Neuron (in vitro differentiated cells): ENCODE measurements around the gene PRKCH.
"Not testable (repeated sequence)": the region's sequence is repeated elsewhere in the genome, so short reads cannot be mapped to it uniquely, and the experiment has no call there.

Source experiments
- H2AFZ ChIP-seq: one replicate; pipeline ENCODE4 v1.6.1; 2013; ENCODE audit warnings: low read depth, mild to moderate bottlenecking, inconsistent platforms, low read length, moderate library complexity
- H3K27me3 ChIP-seq: one replicate; pipeline ENCODE4 v1.6.1; 2013; ENCODE audit warnings: low read length; ENCODE audit not compliant: insufficient read depth
- H3K36me3 ChIP-seq: one replicate; pipeline ENCODE4 v1.6.1; 2013; ENCODE audit warnings: low read length; ENCODE audit not compliant: insufficient read depth
- H3K4me1 ChIP-seq: one replicate; pipeline ENCODE4 v1.6.1; 2013; ENCODE audit warnings: low read length; ENCODE audit not compliant: insufficient read depth
- H3K4me3 ChIP-seq: 2 replicates; pipeline ENCODE4 v1.5.1; 2013; ENCODE audit warnings: mild to moderate bottlenecking, low read length, moderate library complexity
- H3K9me3 ChIP-seq: one replicate; pipeline ENCODE4 v1.6.1; 2013; ENCODE audit warnings: low read length

The PRKCH gene

GRCh38 chr14:61460063-61460462 lies 138.7 kb downstream of the PRKCH start:
- Histone ChIP-seq H3K27me3 (peaks cover 2% of the 10 kb centered on the region), H3K9me3 (no peaks in the 10 kb centered on the region), H3K4me1 (no peaks in the 10 kb centered on the region), H2AFZ (no peak overlapping the region), H3K36me3 (no peaks in the 10 kb centered on the region), H3K4me3 (no peak overlapping the region)

DNA sequence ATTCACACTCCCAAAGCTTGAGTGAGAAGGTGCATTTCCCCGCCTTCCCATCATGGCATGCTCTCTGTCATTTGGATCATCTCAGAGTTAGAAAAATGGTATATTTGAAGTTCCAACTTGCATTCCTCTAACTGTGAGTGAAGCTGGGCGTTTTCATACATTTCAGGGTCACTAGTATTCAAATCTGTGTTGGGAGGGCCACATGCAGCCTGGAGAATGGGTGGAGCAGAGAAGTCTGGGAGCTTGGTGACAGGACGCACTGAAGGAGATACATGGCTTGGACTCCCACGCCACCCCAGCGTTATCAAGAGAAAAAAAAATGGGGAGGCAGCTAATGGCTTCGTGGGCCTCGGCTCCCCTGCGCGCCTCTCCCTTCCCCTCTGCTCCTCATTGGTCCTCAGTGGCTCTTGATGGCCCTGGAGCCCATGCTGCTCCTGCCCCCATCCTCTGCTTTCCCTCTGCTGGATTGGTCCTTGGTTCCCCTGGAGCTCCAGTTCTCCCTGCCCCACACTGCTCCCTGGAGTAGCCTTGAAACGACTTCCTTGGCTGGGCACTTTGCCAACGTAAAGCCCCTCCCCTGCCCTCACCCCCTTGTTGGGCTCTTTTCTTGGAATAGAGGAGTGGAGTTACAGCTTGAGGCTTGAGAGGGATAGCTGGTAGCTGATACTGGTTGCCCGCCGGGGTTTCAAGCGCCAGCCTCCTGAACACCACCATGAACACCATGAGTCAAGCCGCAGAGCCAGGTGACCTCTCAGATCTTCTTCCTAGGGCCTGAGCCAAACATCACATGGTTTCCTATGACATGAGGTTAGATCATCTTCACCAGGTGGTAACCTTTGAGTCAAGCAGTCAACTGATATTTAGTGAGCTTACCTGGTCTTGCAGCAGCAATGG lies 139.6 kb downstream of the PRKCH start:
- Histone ChIP-seq H3K36me3 (no peaks in the 10 kb centered on the region), H3K9me3 (no peaks in the 10 kb centered on the region), H3K4me3 (no peak overlapping the region), H2AFZ (no peak overlapping the region), H3K27me3 (peaks cover 2% of the 10 kb centered on the region), H3K4me1 (no peaks in the 10 kb centered on the region)

- no peak overlapping the region for H2AFZ ChIP-seq
- no peaks in the 10 kb centered on the region for H3K36me3 ChIP-seq
- H3K27me3 ChIP-seq: peaks cover 2% of the 10 kb centered on the region
- H3K9me3 ChIP-seq: no peaks in the 10 kb centered on the region
- no peak overlapping the region for H3K4me3 ChIP-seq
- peaks cover 2% of the 10 kb centered on the region for H3K4me1 ChIP-seq
Measured at GRCh38 chr14:61461808-61462275, 140.5 kb downstream of the PRKCH start.

DNA sequence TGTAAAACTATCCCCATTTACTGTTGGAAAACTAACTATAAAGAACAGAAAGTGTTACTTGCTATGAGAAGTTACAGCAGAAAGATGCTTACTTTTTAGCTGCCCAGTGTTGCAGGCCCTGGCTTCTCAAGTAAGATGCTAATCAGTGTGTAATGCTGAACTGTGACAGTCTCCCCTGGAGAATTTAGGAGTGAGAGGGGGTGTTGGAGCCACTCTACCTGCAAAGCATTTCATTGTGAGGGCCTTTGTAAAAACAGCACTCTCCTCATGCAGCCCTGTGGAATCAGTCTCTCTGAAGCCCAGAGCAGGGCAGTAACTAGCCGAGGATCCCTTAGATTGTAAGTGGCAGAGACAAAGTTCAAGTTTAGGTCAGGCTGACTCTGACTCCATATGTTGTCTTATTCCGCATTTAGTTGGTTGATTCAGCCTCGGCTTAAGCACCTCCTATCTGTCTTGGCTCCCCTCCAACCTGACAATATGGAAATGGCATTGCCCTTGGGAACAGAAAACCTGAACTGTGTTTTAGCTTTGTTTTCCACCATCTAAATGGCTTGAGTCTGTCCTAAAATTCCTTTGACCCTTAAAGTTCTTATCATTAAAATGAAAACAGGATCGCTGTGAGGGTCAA lies 141.3 kb downstream of the PRKCH start:
- Histone ChIP-seq H3K4me3 (no peak overlapping the region), H2AFZ (no peak overlapping the region), H3K27me3 (peaks cover 2% of the 10 kb centered on the region), H3K9me3 (no peaks in the 10 kb centered on the region), H3K36me3 (no peaks in the 10 kb centered on the region), H3K4me1 (peaks cover 2% of the 10 kb centered on the region)

- Histone ChIP-seq H2AFZ (no peak overlapping the region), H3K4me3 (no peak overlapping the region), H3K27me3 (peaks cover 2% of the 10 kb centered on the region), H3K9me3 (no peaks in the 10 kb centered on the region), H3K36me3 (no peaks in the 10 kb centered on the region), H3K4me1 (peaks cover 2% of the 10 kb centered on the region)
Measured at GRCh38 chr14:61463664-61464285, 142.4 kb downstream of the PRKCH start.

DNA sequence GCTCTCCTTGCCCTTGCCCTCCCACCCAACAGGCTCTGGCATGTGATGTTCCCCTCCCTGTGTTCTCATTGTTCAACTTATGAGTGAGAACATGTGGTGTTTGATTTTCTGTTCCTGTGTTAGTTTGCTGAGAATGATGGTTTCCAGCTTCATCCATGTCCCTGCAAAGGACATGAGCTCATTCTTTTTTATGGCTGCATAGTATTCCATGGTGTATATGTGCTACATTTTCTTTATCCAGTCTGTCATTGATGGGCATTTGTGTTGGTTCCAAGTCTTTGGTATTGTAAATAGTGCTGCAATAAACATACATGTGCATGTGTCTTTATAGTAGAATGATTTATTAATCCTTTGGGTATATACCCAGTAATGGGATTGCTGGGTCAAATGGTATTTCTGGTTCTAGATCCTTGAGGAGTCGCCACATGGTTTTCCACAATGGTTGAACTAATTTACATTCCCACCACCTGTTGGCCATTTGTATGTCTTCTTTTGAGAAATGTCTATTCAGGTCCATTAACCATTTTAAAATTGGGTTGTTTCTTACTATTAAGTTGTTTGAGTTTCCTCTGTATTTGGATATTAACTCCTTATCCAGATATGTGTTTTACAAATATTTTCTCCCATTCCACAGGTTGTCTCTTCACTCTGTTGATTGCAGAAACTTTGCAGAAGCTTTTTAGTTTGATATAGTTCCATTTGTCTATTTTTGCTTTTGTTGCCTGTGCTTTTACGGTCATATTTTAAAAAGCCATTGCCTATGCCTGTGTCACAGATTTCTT lies 143.4 kb downstream of the PRKCH start:
- H3K9me3 ChIP-seq, H3K4me3 ChIP-seq, H3K27me3 ChIP-seq, H2AFZ ChIP-seq, H3K36me3 ChIP-seq, H3K4me1 ChIP-seq: not testable (repeated sequence)

DNA sequence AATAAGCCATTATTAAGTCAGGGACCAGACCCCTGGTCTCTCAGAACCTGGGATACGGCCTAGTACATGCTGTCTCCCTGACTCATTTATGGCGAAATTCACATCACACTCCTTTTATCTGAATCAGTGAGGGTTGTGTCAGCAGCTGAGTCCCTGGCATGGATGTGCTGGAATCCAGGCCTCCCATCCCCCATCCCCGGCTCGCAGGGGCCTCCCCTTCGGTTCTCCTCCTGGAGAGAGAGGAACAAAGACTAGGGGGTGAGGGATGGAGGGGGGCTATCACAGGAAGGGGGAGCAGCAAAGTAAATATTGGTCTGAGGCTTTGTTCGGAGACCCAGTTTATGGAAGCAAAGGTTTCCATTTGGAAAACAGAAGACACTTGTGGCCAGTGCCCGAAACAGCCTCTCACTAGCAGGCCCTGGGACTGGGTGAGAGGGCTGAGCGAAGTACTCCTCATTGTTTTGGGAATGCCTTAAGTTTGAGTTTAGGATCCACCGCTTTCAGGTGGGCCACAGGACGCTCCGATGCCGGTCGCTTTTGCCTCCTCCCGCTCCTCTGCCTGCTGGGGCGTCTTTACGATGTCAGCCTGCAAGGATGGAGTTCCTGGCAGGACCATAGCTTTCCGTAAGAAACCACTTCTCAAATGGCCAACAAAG lies 145.0 kb downstream of the PRKCH start:
- Histone ChIP-seq H2AFZ (no peak overlapping the region), H3K9me3 (no peaks in the 10 kb centered on the region), H3K36me3 (no peaks in the 10 kb centered on the region), H3K4me3 (no peak overlapping the region), H3K4me1 (peaks cover 2% of the 10 kb centered on the region), H3K27me3 (no peaks in the 10 kb centered on the region)

DNA sequence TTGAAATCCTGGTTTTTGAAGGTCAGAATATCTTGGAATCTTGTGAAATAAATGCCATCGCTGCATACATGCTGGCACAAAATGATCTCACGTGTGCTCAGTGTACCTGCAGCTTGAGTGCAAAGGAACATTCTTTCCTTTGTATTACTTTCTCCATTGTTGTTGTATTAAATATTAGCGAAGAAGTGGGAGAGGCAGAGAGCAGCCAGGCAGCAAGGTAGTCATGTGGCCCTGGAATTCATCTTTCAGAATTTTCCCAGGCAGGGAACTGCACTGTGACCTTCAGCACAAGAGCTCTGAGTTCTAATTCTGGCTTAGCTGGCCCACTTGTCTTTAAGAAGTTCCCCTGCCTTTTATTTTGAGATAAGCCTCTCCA lies 145.5 kb downstream of the PRKCH start:
- no peak overlapping the region for H2AFZ ChIP-seq
- no peaks in the 10 kb centered on the region for H3K9me3 ChIP-seq
- no peaks in the 10 kb centered on the region for H3K36me3 ChIP-seq
- H3K4me1 ChIP-seq: peaks cover 5% of the 10 kb centered on the region
- H3K27me3 ChIP-seq: no peaks in the 10 kb centered on the region
- H3K4me3 ChIP-seq: no peak overlapping the region

DNA sequence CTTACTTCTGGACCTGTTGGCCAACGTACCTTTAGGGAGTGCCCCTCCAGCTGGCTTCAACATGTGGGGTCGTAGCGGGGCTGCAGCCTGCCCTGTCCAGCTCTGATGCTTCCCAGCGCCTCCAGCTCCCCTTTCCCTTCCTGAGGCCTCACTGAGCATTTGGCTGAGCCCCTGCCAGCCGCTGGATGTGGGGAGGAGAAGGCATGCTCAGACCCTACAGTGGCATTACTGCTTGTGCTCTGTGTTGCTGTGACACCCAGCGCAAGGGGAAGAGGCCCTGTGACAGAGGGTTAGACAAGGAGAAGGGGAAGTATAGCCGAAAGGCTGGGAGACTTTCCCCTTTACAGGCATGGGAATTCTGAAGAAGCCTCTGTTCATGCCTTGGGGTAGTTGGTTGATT lies 145.9 kb downstream of the PRKCH start:
- H2AFZ ChIP-seq: no peak overlapping the region
- no peak overlapping the region for H3K4me3 ChIP-seq
- peaks cover 9% of the 10 kb centered on the region for H3K4me1 ChIP-seq
- H3K9me3 ChIP-seq: no peaks in the 10 kb centered on the region
- H3K27me3 ChIP-seq: no peaks in the 10 kb centered on the region
- no peaks in the 10 kb centered on the region for H3K36me3 ChIP-seq

- Histone ChIP-seq H3K9me3 (no peaks in the 10 kb centered on the region), H3K4me1 (peaks cover 13% of the 10 kb centered on the region), H3K36me3 (no peaks in the 10 kb centered on the region), H3K4me3 (no peak overlapping the region), H2AFZ (no peak overlapping the region), H3K27me3 (no peaks in the 10 kb centered on the region)
Measured at GRCh38 chr14:61468063-61468825, 146.9 kb downstream of the PRKCH start.

- H3K4me1 ChIP-seq: peaks cover 13% of the 10 kb centered on the region
- H3K4me3 ChIP-seq: no peak overlapping the region
Measured at GRCh38 chr14:61469781-61470180, 148.4 kb downstream of the PRKCH start.

More at GRCh38 chr14:61469781-61470180, 148.4 kb downstream of the PRKCH start:
- Histone ChIP-seq H2AFZ (no peak overlapping the region), H3K9me3 (no peaks in the 10 kb centered on the region), H3K27me3 (no peaks in the 10 kb centered on the region), H3K36me3 (no peaks in the 10 kb centered on the region)
